Gastrocnemius medialis (tissue), 4 donors: ENCODE measurements around the gene ANKRD27.

ENCODE experiments used
- CTCF ChIP-seq, 5 experiments: fragments of 450-650 bp in 3 of 5; fragments of 200-600 bp in 2 of 5; sonication (generic) in 2 of 5; IDR thresholded peaks in 4 of 5; conservative IDR thresholded peaks in 1 of 5; 1 replicate in 4 of 5; 2 replicates in 1 of 5; pipeline ENCODE4 v1.5.1; 2016 to 2019; ENCODE audit warnings: antibody characterized with exemption in 5 of 5, mild to moderate bottlenecking in 3 of 5, moderate library complexity in 3 of 5
- POLR2A ChIP-seq, 2 donors: fragments of 450-650 bp; IDR thresholded peaks; one replicate each; pipeline ENCODE4 v1.6.1; 2017; ENCODE audit warnings: antibody characterized with exemption in 2 of 2, mild to moderate bottlenecking in 2 of 2, moderate library complexity in 2 of 2

GRCh38 chr19:32650671-32651070, 24.3 kb downstream of the ANKRD27 start:
- TF ChIP-seq CTCF (IDR thresholded peaks at IDR 0.05 in 4 of 5, conservative IDR thresholded peaks at IDR 0.05 in 1 of 5) (no peak), POLR2A (IDR thresholded peaks at IDR 0.05) (no peak)
